GM12872 (cell line): ENCODE results near the gene FDPS.

ENCODE experiments used
- TF ChIP-seq, protein P1 (sequence below): IDR thresholded peaks from 3 replicates; pipeline ENCODE4 v1.5.1; 2011; ENCODE audit warnings: low read depth, mild to moderate bottlenecking, low read length, moderate library complexity; ENCODE audit not compliant: insufficient read depth

The FDPS gene

DNA sequence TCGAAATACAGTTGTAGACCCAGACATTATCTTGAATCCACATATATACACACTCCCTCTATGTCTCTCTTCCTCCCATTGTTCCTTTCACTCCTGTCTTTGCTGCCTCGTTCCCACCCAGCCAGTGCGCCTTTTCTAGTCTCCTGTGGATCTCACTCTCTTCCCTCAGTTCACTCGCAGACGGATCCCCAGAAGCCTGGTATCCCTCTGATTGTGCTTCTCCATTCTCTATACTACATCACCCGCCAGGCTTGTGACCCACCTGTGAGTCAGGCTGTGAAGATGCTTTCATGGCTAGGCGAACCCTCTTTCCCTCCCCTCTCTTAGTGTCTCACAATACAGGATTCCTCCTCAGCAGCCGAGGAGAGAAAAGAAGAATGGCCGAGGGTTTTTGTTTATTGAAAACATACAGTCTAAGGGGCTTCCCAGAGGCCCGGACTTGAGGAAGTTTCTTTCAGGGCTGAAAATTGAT is 29.9 kb upstream of the FDPS start:
- TF ChIP-seq, protein P1, sequence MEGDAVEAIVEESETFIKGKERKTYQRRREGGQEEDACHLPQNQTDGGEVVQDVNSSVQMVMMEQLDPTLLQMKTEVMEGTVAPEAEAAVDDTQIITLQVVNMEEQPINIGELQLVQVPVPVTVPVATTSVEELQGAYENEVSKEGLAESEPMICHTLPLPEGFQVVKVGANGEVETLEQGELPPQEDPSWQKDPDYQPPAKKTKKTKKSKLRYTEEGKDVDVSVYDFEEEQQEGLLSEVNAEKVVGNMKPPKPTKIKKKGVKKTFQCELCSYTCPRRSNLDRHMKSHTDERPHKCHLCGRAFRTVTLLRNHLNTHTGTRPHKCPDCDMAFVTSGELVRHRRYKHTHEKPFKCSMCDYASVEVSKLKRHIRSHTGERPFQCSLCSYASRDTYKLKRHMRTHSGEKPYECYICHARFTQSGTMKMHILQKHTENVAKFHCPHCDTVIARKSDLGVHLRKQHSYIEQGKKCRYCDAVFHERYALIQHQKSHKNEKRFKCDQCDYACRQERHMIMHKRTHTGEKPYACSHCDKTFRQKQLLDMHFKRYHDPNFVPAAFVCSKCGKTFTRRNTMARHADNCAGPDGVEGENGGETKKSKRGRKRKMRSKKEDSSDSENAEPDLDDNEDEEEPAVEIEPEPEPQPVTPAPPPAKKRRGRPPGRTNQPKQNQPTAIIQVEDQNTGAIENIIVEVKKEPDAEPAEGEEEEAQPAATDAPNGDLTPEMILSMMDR, result no peak

GRCh38 chr1:155279268-155279667 is 29.4 kb upstream of the FDPS start:
- TF ChIP-seq, protein P1, result no peak

GRCh38 chr1:155282488-155283091 is 26.1 kb upstream of the FDPS start:
- TF ChIP-seq, protein P1, result no peak

DNA sequence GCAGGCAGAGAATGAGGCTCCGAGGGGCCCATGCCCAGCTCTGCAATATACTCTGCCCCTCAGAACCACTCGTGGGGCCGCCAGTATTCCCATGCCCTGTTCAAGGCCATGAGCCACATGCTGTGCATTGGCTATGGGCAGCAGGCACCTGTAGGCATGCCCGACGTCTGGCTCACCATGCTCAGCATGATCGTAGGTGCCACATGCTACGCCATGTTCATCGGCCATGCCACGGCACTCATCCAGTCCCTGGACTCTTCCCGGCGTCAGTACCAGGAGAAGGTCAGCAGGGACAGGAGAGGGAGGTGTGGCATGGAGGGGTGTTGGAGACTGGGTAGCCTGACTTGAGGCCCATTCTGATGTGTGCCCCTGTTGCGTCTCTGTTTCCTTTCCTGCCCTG is 24.2 kb upstream of the FDPS start:
- TF ChIP-seq, protein P1, result no peak

GRCh38 chr1:155285063-155285462 is 23.6 kb upstream of the FDPS start:
- TF ChIP-seq, protein P1, result no peak

GRCh38 chr1:155285631-155286044 is 23.0 kb upstream of the FDPS start:
- TF ChIP-seq, protein P1, result no peak

- TF ChIP-seq, protein P1, result no peak
These were observed 22.1 kb upstream of the FDPS start for GRCh38 chr1:155286544-155286943.
